ENCODE measurements around the gene THSD4. TPM values are rescaled to one million over a fixed set of nuclear protein-coding genes. Genes with fewer than 3 reads are reported as not detected.

THSD4 gene
- total RNA-seq, 1 experiment from 2014 or later: 1.2 TPM

- DNase-seq (ENCODE audit: low spot score): no peak
Observed at GRCh38 chr15:71452893-71453292, 337.6 kb downstream of the THSD4 start.

GRCh38 chr15:71454462-71454996 is 339.3 kb downstream of the THSD4 start:
- no peak for DNase-seq (ENCODE audit: low spot score)

GRCh38 chr15:71455107-71455506 is 339.8 kb downstream of the THSD4 start:
- no peak for DNase-seq (ENCODE audit: low spot score)

GRCh38 chr15:71455878-71456277 is 340.6 kb downstream of the THSD4 start:
- no peak for DNase-seq (ENCODE audit: low spot score)

- DNase-seq (ENCODE audit: low spot score): no peak
Observed at GRCh38 chr15:71456362-71456761, 341.1 kb downstream of the THSD4 start.

- no peak for DNase-seq (ENCODE audit: low spot score)
Observed at GRCh38 chr15:71456811-71457210, 341.5 kb downstream of the THSD4 start.

GRCh38 chr15:71458089-71458660 is 342.9 kb downstream of the THSD4 start:
- DNase-seq (ENCODE audit: low spot score): no peak

GRCh38 chr15:71461748-71462147 is 346.5 kb downstream of the THSD4 start:
- DNase-seq (ENCODE audit: low spot score): no peak

GRCh38 chr15:71462638-71463037 is 347.4 kb downstream of the THSD4 start:
- no peak for DNase-seq (ENCODE audit: low spot score)

- DNase-seq (ENCODE audit: low spot score): no peak
Observed at GRCh38 chr15:71463156-71463665, 347.9 kb downstream of the THSD4 start.

GRCh38 chr15:71465131-71465955 is 350.1 kb downstream of the THSD4 start:
- no peak for DNase-seq (ENCODE audit: low spot score)

GRCh38 chr15:71468715-71469114 is 353.4 kb downstream of the THSD4 start:
- no peak for DNase-seq (ENCODE audit: low spot score)

- DNase-seq (ENCODE audit: low spot score): no peak
Observed at GRCh38 chr15:71469413-71469812, 354.1 kb downstream of the THSD4 start.

GRCh38 chr15:71471347-71471746 is 356.1 kb downstream of the THSD4 start:
- no peak for DNase-seq (ENCODE audit: low spot score)

GRCh38 chr15:71472566-71472965 is 357.3 kb downstream of the THSD4 start:
- no peak for DNase-seq (ENCODE audit: low spot score)

GRCh38 chr15:71473751-71474150 is 358.5 kb downstream of the THSD4 start:
- no peak for DNase-seq (ENCODE audit: low spot score)

- no peak for DNase-seq (ENCODE audit: low spot score)
Observed at GRCh38 chr15:71476823-71477222, 361.6 kb downstream of the THSD4 start.

- no peak for DNase-seq (ENCODE audit: low spot score)
Observed at GRCh38 chr15:71480556-71480955, 365.3 kb downstream of the THSD4 start.

GRCh38 chr15:71484080-71484479 is 368.8 kb downstream of the THSD4 start:
- DNase-seq (ENCODE audit: low spot score): no peak

GRCh38 chr15:71485094-71485693 is 369.9 kb downstream of the THSD4 start:
- no peak for DNase-seq (ENCODE audit: low spot score)

GRCh38 chr15:71489570-71489969 is 374.3 kb downstream of the THSD4 start:
- no peak for DNase-seq (ENCODE audit: low spot score)

- no peak for DNase-seq (ENCODE audit: low spot score)
Observed at GRCh38 chr15:71493526-71493925, 378.3 kb downstream of the THSD4 start.

Measured in H4 (cell line).